WTC11 (cell line): ENCODE data around the gene VEGFD. TPM values are rescaled to one million over a fixed set of nuclear protein-coding genes. Genes with fewer than 3 reads are reported as not detected.

Source experiments
- ATAC-seq: fragments of 200-7000 bp; cut with Tn5 transposase; 2 replicates; pipeline ENCODE4 v1.10.0; 2021; ENCODE audit warnings: mild to moderate bottlenecking, moderate library complexity
- CTCF ChIA-PET: fragments of 300-600 bp; sonication (Branson Sonifier 250); formaldehyde crosslinking; loops from one replicate; lab custom pipeline; 2021; ENCODE audit warnings: antibody characterized with exemption; lab: Charles Lee
- POLR2A ChIA-PET: fragments of 350-600 bp; sonication (Branson Sonifier 250); formaldehyde crosslinking; loops from one replicate; lab custom pipeline; 2021; ENCODE audit warnings: antibody characterized with exemption; lab: Charles Lee
- DNase-seq: peaks from one replicate; pipeline ENCODE4 v3.0.0; 2021; ENCODE audit warnings: low spot score
- H3K27ac Mint-ChIP-seq: 2 replicates; pipeline ENCODE4 v1.8.0; 2021; ENCODE audit warnings: mixed read lengths
- H3K27me3 Mint-ChIP-seq: 2 replicates; pipeline ENCODE4 v1.8.0; 2021; ENCODE audit warnings: low read depth, mild to moderate bottlenecking, moderate library complexity, mixed read lengths
- H3K36me3 Mint-ChIP-seq: 2 replicates; pipeline ENCODE4 v1.8.0; 2021; ENCODE audit warnings: mixed read lengths
- H3K4me1 Mint-ChIP-seq: 2 replicates; pipeline ENCODE4 v1.8.0; 2022; ENCODE audit warnings: mixed read lengths
- H3K4me3 Mint-ChIP-seq: 2 replicates; pipeline ENCODE4 v1.8.0; 2021; ENCODE audit warnings: mild to moderate bottlenecking, moderate library complexity, mixed read lengths
- H3K9me3 Mint-ChIP-seq: 2 replicates; pipeline ENCODE4 v1.8.0; 2021; ENCODE audit warnings: mixed read lengths
- CREM ChIP-seq: sonication (generic); formaldehyde crosslinking; IDR thresholded peaks from 2 replicates; pipeline ENCODE4 v1.8.1; 2022; ENCODE audit warnings: mild to moderate bottlenecking, missing genetic modification reagents, moderate library complexity
- FOXJ3 ChIP-seq: sonication (generic); formaldehyde crosslinking; IDR thresholded peaks from 2 replicates; pipeline ENCODE4 v1.9.0; 2021; ENCODE audit warnings: missing genetic modification reagents, mild to moderate bottlenecking, borderline replicate concordance
- GRHL2 ChIP-seq: fragments of 250-450 bp; sonication (Bioruptor Pico); IDR thresholded peaks from 2 replicates; pipeline ENCODE4 v1.8.0; 2022; ENCODE audit warnings: mild to moderate bottlenecking, moderate library complexity; ENCODE audit not compliant: insufficient replicate concordance, severe bottlenecking
- PRDM15 ChIP-seq: sonication (generic); formaldehyde crosslinking; IDR thresholded peaks from 2 replicates; pipeline ENCODE4 v1.8.0; 2022; ENCODE audit warnings: missing genetic modification reagents
- SMAD4 ChIP-seq: sonication (generic); formaldehyde crosslinking; IDR thresholded peaks from 2 replicates; pipeline ENCODE4 v1.8.0; 2022; ENCODE audit warnings: mild to moderate bottlenecking, missing genetic modification reagents
- STAT6 ChIP-seq: sonication (generic); formaldehyde crosslinking; conservative IDR thresholded peaks from 2 replicates; pipeline ENCODE4 v1.8.1; 2023; ENCODE audit warnings: mild to moderate bottlenecking, low read depth, missing genetic modification reagents, moderate library complexity
- TEAD4 ChIP-seq: sonication (generic); formaldehyde crosslinking; IDR thresholded peaks from 2 replicates; pipeline ENCODE4 v1.8.0; 2022; ENCODE audit warnings: mild to moderate bottlenecking, missing genetic modification reagents
- ZNF317 ChIP-seq: sonication (generic); formaldehyde crosslinking; IDR thresholded peaks from 2 replicates; pipeline ENCODE4 v1.8.1; 2023; ENCODE audit warnings: low read depth, mild to moderate bottlenecking, moderate library complexity, missing genetic modification reagents, borderline replicate concordance
- ZNF416 ChIP-seq: fragments of 250-450 bp; sonication (Bioruptor Pico); IDR thresholded peaks from 2 replicates; pipeline ENCODE4 v1.9.0; 2021; ENCODE audit warnings: mild to moderate bottlenecking, inconsistent platforms
- ZNF423 ChIP-seq: fragments of 250-450 bp; sonication (Bioruptor Pico); IDR thresholded peaks from 2 replicates; pipeline ENCODE4 v2.1.2; 2022; ENCODE audit warnings: mild to moderate bottlenecking, moderate library complexity
- ZNF532 ChIP-seq: fragments of 250-450 bp; sonication (Bioruptor Pico); IDR thresholded peaks from 2 replicates; pipeline ENCODE4 v1.9.0; 2021; ENCODE audit warnings: mild to moderate bottlenecking, borderline replicate concordance
- total RNA-seq: library from RNA; stranded (reverse); gene quantifications from 3 replicates; pipeline ENCODE4 v1.2.3, GENCODE V29; 2021
- TF ChIP-seq, protein P1 (sequence below): fragments of 250-450 bp; sonication (Bioruptor Pico); IDR thresholded peaks from 2 replicates; pipeline ENCODE4 v1.9.0; 2021; ENCODE audit warnings: moderate library complexity, mild to moderate bottlenecking, inconsistent platforms, borderline replicate concordance
- TF ChIP-seq, protein P2 (sequence below): sonication (generic); formaldehyde crosslinking; IDR thresholded peaks from 2 replicates; pipeline ENCODE4 v1.8.0; 2022; ENCODE audit warnings: mild to moderate bottlenecking, missing genetic modification reagents
- TF ChIP-seq, protein P3 (sequence below): fragments of 200-600 bp; IDR thresholded peaks from 2 replicates; pipeline ENCODE4 v1.8.0; 2022; ENCODE audit warnings: antibody characterized with exemption

VEGFD gene
- total RNA-seq, 1 experiment from 2014 or later = not detected

DNA sequence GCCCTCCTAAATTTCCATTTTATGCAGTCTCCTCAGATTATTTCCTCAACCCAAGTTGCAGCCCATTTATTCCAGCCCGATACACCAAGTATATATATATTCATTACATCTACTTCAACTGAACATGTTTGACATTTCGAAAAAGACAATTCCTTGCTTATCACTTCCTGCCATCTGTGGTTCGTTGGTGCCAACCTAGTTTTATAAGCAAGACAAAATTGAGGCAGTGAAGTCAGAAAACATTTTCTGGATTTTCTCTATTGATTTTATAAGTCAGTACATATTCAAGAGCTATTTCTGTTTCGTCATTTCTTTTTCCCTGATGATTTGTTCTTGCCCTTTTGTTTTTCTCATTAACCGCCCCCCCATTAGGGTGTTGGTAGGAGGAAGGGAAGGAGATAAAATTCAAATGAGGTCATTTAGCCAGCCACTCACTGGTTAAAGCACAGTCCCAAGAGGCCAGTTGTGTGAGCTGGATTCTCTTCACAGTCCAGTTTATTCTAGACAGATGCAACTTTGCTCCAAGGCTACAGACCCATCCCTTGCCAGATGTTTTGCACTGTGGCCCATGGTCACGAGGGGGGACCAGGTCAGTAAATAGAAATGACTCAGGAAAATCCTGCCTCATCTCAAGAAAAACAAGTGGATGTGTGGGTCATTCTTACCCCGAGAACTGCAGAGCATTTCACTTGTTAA is 20.3 kb upstream of the VEGFD start:
- ATAC-seq = no peak
- DNase-seq = no peak
- Mint-ChIP-seq H3K27ac (no peak overlapping the region; the same call in 1 of the 2 replicates), H3K9me3 (peaks cover 7% of the 10 kb centered on the region; the same call in 1 of the 2 replicates), H3K27me3 (no peaks in the 10 kb centered on the region), H3K4me3 (no peak overlapping the region), H3K4me1 (peaks cover 20% of the 10 kb centered on the region), H3K36me3 (0 out of 2 replicates have a peak, but pooled peaks cover 4% of the 10 kb centered on the region)
- ChIA-PET CTCF (no interaction called here), POLR2A (no interaction called here)
- TF ChIP-seq FOXJ3 (CRISPR knock-in tag) (no peak), STAT6 (CRISPR knock-in tag) (no peak), PRDM15 (CRISPR knock-in tag) (no peak), CREM (CRISPR knock-in tag) (no peak), GRHL2 (CRISPR knock-in tag) (no peak), SMAD4 (CRISPR knock-in tag) (no peak), TEAD4 (no peak)
- TF ChIP-seq, protein P1, sequence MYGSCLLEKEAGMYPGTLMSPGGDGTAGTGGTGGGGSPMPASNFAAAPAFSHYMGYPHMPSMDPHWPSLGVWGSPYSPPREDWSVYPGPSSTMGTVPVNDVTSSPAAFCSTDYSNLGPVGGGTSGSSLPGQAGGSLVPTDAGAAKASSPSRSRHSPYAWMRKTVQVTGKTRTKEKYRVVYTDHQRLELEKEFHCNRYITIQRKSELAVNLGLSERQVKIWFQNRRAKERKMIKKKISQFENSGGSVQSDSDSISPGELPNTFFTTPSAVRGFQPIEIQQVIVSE (CRISPR knock-in tag) = no peak

DNA sequence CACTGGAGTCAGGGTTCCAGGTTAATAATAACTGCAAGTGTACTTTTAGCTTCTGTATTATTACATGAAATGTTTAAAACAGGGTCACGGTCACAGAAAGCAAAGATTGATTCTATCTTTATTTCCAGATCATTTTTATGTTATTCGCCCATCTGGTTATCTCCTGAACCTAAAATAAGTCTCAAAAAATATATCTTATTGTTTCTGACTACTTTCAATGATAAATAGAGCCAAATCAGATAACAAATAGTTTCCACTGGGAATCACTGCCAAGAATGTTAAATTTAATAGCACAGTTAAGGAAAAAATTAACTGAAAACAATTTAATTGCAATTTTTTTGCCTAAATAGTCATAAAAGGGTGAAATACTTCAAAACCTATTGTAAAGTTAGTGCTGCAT is 17.2 kb upstream of the VEGFD start:
- DNase-seq = no peak
- Mint-ChIP-seq H3K4me1 (peaks cover 34% of the 10 kb centered on the region), H3K4me3 (no peak overlapping the region), H3K27ac (no peak overlapping the region), H3K36me3 (peaks cover 1% of the 10 kb centered on the region), H3K9me3 (peaks cover 8% of the 10 kb centered on the region), H3K27me3 (no peaks in the 10 kb centered on the region)
- POLR2A ChIA-PET = no interaction called here
- CTCF ChIA-PET = no interaction called here
- no peak for ATAC-seq
- TF ChIP-seq, protein P2, sequence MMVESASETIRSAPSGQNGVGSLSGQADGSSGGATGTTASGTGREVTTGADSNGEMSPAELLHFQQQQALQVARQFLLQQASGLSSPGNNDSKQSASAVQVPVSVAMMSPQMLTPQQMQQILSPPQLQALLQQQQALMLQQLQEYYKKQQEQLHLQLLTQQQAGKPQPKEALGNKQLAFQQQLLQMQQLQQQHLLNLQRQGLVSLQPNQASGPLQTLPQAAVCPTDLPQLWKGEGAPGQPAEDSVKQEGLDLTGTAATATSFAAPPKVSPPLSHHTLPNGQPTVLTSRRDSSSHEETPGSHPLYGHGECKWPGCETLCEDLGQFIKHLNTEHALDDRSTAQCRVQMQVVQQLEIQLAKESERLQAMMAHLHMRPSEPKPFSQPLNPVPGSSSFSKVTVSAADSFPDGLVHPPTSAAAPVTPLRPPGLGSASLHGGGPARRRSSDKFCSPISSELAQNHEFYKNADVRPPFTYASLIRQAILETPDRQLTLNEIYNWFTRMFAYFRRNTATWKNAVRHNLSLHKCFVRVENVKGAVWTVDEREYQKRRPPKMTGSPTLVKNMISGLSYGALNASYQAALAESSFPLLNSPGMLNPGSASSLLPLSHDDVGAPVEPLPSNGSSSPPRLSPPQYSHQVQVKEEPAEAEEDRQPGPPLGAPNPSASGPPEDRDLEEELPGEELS = no peak
- TF ChIP-seq ZNF423 (CRISPR knock-in tag) = no peak
- TF ChIP-seq, all 79 proteins: peak for 0

- no peak for ATAC-seq
- H3K27ac Mint-ChIP-seq = no peak overlapping the region
- CTCF ChIA-PET = no interaction called here
- peaks cover 29% of the 10 kb centered on the region for H3K4me1 Mint-ChIP-seq
- POLR2A ChIA-PET = interaction anchor here (0.6 kb wide), 1 partner anchor 9 kb away, joined by 7 read pairs; no protein-coding TSS in a partner anchor
- no peak overlapping the region for H3K4me3 Mint-ChIP-seq
- no peaks in the 10 kb centered on the region for H3K27me3 Mint-ChIP-seq
- H3K9me3 Mint-ChIP-seq = peaks cover 8% of the 10 kb centered on the region
- DNase-seq = no peak
- H3K36me3 Mint-ChIP-seq = peaks cover 4% of the 10 kb centered on the region
- TF ChIP-seq, protein P1 (CRISPR knock-in tag) = no peak
- TF ChIP-seq ZNF532 (CRISPR knock-in tag) (no peak), ZNF416 (CRISPR knock-in tag) (no peak), ZNF317 (CRISPR knock-in tag) (no peak)
- TF ChIP-seq, protein P3, sequence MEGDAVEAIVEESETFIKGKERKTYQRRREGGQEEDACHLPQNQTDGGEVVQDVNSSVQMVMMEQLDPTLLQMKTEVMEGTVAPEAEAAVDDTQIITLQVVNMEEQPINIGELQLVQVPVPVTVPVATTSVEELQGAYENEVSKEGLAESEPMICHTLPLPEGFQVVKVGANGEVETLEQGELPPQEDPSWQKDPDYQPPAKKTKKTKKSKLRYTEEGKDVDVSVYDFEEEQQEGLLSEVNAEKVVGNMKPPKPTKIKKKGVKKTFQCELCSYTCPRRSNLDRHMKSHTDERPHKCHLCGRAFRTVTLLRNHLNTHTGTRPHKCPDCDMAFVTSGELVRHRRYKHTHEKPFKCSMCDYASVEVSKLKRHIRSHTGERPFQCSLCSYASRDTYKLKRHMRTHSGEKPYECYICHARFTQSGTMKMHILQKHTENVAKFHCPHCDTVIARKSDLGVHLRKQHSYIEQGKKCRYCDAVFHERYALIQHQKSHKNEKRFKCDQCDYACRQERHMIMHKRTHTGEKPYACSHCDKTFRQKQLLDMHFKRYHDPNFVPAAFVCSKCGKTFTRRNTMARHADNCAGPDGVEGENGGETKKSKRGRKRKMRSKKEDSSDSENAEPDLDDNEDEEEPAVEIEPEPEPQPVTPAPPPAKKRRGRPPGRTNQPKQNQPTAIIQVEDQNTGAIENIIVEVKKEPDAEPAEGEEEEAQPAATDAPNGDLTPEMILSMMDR = no peak
Observed at GRCh38 chrX:15399962-15400391, 15.8 kb upstream of the VEGFD start.
